ENCODE results near the gene NT5DC4. TPM values are rescaled to one million over a fixed set of nuclear protein-coding genes. Genes with fewer than 3 reads are reported as not detected.

Gene NT5DC4
- total RNA-seq, 2 donors from 2014 or later, result not detected

DNA sequence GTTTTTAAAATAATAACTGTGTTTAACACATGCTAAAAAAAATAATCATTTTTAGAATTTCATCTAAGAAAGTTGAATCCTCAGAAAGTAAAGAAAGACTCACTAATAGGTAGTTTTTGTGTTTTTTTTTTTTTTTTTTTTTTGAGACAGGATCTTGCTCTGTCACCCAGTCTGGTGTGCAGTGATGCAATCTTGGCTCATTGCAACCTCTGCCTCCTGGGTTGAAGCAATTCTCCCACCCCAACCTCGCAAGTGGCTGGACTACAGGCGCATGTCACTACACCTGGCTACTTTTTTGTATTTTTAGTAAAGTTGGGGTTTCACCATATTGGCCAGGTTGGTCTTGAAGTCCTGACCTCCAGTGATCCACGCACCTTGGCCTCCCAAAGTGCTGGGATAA, 36.4 kb downstream of the NT5DC4 start:
- H3K9me3 ChIP-seq (ENCODE audit: control insufficient read depth, low read length, poor library complexity, severe bottlenecking), result no peaks in the 10 kb centered on the region
- no peak for DNase-seq
- Mint-ChIP-seq H3K4me1 (peaks cover 9% of the 10 kb centered on the region), H3K27me3 (no peaks in the 10 kb centered on the region), H3K4me3 (no peak overlapping the region), H3K36me3 (ENCODE audit: low read depth) (peaks cover 2% of the 10 kb centered on the region), H3K27ac (no peak overlapping the region)
- ATAC-seq, result no peak

GRCh38 chr2:112758711-112759110, 37.9 kb downstream of the NT5DC4 start:
- H3K36me3 Mint-ChIP-seq (ENCODE audit: low read depth), result peaks cover 2% of the 10 kb centered on the region
- no peak overlapping the region for H3K4me3 Mint-ChIP-seq
- ATAC-seq (no peak), DNase-seq (no peak)
- H3K4me1 Mint-ChIP-seq, result peaks cover 14% of the 10 kb centered on the region
- no peaks in the 10 kb centered on the region for H3K27me3 Mint-ChIP-seq
- no peaks in the 10 kb centered on the region for H3K9me3 ChIP-seq (ENCODE audit: control insufficient read depth, low read length, poor library complexity, severe bottlenecking)
- no peak overlapping the region for H3K27ac Mint-ChIP-seq

GRCh38 chr2:112760149-112760548, 39.3 kb downstream of the NT5DC4 start:
- no peak for ATAC-seq
- H3K4me1 Mint-ChIP-seq, result peaks cover 18% of the 10 kb centered on the region
- H3K9me3 ChIP-seq (ENCODE audit: control insufficient read depth, low read length, poor library complexity, severe bottlenecking), result no peaks in the 10 kb centered on the region
- no peaks in the 10 kb centered on the region for H3K27me3 Mint-ChIP-seq
- no peaks in the 10 kb centered on the region for H3K36me3 Mint-ChIP-seq (ENCODE audit: low read depth)
- no peak for DNase-seq
- H3K4me3 Mint-ChIP-seq, result no peak overlapping the region
- no peak overlapping the region for H3K27ac Mint-ChIP-seq

- Mint-ChIP-seq H3K27ac (no peak overlapping the region), H3K36me3 (ENCODE audit: low read depth) (no peaks in the 10 kb centered on the region), H3K27me3 (no peaks in the 10 kb centered on the region), H3K4me3 (no peak overlapping the region), H3K4me1 (peaks cover 15% of the 10 kb centered on the region)
- no peaks in the 10 kb centered on the region for H3K9me3 ChIP-seq (ENCODE audit: control insufficient read depth, low read length, poor library complexity, severe bottlenecking)
- ATAC-seq (no peak), DNase-seq (no peak)
These were observed 41.5 kb downstream of the NT5DC4 start for GRCh38 chr2:112762276-112762675.

- Mint-ChIP-seq H3K4me1 (peaks cover 27% of the 10 kb centered on the region), H3K27ac (peak within 1 kb of the TSS; percentile 87), H3K4me3 (peak within 1 kb of the TSS; percentile 97), H3K27me3 (no peaks in the 10 kb centered on the region), H3K36me3 (ENCODE audit: low read depth) (no peaks in the 10 kb centered on the region)
- DNase-seq (peak; percentile 86 to 92 (median 91)), ATAC-seq (peak; percentile 99)
- H3K9me3 ChIP-seq (ENCODE audit: control insufficient read depth, low read length, poor library complexity, severe bottlenecking), result no peaks in the 10 kb centered on the region
These were observed 43.5 kb downstream of the NT5DC4 start, which contains the start of gene CKAP2L for GRCh38 chr2:112764071-112765044. Gene CKAP2L (minus strand): TSS chr2:112764609. CDS start chr2:112764598, 11 bp downstream.

GRCh38 chr2:112765251-112765650, 44.4 kb downstream of the NT5DC4 start:
- no peaks in the 10 kb centered on the region for H3K9me3 ChIP-seq (ENCODE audit: control insufficient read depth, low read length, poor library complexity, severe bottlenecking)
- peak overlapping the region; percentile 97 for H3K4me3 Mint-ChIP-seq
- H3K4me1 Mint-ChIP-seq, result peaks cover 27% of the 10 kb centered on the region
- H3K27ac Mint-ChIP-seq, result peak overlapping the region; percentile 87
- DNase-seq (no peak), ATAC-seq (no peak)
- H3K36me3 Mint-ChIP-seq (ENCODE audit: low read depth), result no peaks in the 10 kb centered on the region
- no peaks in the 10 kb centered on the region for H3K27me3 Mint-ChIP-seq

- H3K36me3 Mint-ChIP-seq (ENCODE audit: low read depth), result no peaks in the 10 kb centered on the region
- ATAC-seq, result no peak
- H3K27me3 Mint-ChIP-seq, result no peaks in the 10 kb centered on the region
- no peak for DNase-seq
- H3K4me3 Mint-ChIP-seq, result peak overlapping the region; percentile 75
- peaks cover 27% of the 10 kb centered on the region for H3K4me1 Mint-ChIP-seq
- H3K9me3 ChIP-seq (ENCODE audit: control insufficient read depth, low read length, poor library complexity, severe bottlenecking), result no peaks in the 10 kb centered on the region
- peak overlapping the region; percentile 76 for H3K27ac Mint-ChIP-seq
These were observed 47.0 kb downstream of the NT5DC4 start for GRCh38 chr2:112767693-112768330.

DNA sequence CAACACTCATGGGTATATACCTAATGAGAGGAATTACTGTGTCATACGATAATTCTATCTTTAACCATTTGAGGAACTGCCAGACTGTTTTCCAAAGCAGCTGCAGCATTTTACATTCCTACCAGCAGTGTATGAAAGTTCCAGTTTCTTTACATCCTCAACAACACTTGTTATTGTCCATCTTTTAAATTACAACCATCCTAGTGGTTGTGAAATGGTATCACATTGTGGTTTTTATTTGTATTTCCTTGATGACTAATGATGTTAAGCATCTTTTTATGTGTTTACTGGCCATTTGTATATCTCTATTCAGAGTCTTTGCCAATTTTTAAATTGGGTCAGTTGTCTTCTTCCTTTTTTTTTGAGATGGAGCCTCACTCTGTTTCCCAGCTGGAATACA, 47.6 kb downstream of the NT5DC4 start:
- Mint-ChIP-seq H3K27ac (peak overlapping the region; percentile 76), H3K4me3 (peak overlapping the region; percentile 75), H3K4me1 (peaks cover 24% of the 10 kb centered on the region), H3K27me3 (no peaks in the 10 kb centered on the region), H3K36me3 (ENCODE audit: low read depth) (no peaks in the 10 kb centered on the region)
- no peaks in the 10 kb centered on the region for H3K9me3 ChIP-seq (ENCODE audit: control insufficient read depth, low read length, poor library complexity, severe bottlenecking)
- ATAC-seq (no peak), DNase-seq (no peak)

DNA sequence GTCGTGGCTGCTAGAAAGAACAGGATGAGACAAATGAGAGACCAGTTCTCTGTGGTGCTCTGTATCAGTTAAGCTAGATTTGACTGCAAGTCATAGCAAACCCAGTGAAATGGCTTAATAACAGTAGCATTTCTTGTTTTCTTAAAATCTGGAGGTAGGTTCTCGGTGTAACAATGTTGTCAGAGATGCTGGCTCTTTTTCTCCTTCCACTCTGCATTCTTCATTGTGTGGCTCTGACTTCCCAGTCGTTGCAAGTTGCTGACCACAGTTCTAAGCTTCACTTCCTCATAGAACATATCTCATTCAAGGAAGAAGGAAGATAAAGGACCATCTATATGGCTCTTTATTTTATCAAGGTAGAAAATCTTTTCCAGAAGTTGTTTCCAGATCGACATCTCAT, 51.5 kb downstream of the NT5DC4 start:
- Mint-ChIP-seq H3K4me1 (peaks cover 20% of the 10 kb centered on the region), H3K27ac (no peak overlapping the region), H3K4me3 (no peak overlapping the region), H3K36me3 (ENCODE audit: low read depth) (no peaks in the 10 kb centered on the region), H3K27me3 (no peaks in the 10 kb centered on the region)
- no peak for DNase-seq
- no peak for ATAC-seq
- H3K9me3 ChIP-seq (ENCODE audit: control insufficient read depth, low read length, poor library complexity, severe bottlenecking), result no peaks in the 10 kb centered on the region

- H3K36me3 Mint-ChIP-seq (ENCODE audit: low read depth), result no peaks in the 10 kb centered on the region
- no peak for ATAC-seq
- H3K27me3 Mint-ChIP-seq, result no peaks in the 10 kb centered on the region
- no peak overlapping the region for H3K27ac Mint-ChIP-seq
- DNase-seq, result no peak
- H3K4me1 Mint-ChIP-seq, result peaks cover 14% of the 10 kb centered on the region
- H3K4me3 Mint-ChIP-seq, result no peak overlapping the region
- H3K9me3 ChIP-seq (ENCODE audit: control insufficient read depth, low read length, poor library complexity, severe bottlenecking), result no peaks in the 10 kb centered on the region
These were observed 52.2 kb downstream of the NT5DC4 start for GRCh38 chr2:112772911-112773475.

DNA sequence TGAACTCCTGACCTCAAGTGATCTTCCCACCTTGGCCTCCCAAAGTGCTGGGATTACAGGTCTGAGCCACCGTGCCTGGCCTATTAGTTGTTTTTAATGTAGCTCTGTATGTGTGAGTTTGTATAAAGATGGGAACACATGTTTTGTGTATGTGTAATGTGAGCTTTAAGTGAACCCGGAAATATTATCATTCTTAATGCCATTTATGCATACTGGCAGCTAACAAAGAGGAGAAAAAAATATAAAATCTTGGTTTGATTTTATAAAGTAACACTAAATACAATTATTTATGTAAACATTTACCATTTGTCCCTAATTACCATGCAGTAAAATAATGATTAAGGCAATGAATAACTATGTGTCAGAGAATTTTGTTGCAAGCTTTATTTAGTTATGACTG, 52.7 kb downstream of the NT5DC4 start:
- DNase-seq, result no peak
- Mint-ChIP-seq H3K4me1 (peaks cover 13% of the 10 kb centered on the region), H3K27ac (no peak overlapping the region), H3K36me3 (ENCODE audit: low read depth) (no peaks in the 10 kb centered on the region), H3K27me3 (no peaks in the 10 kb centered on the region), H3K4me3 (no peak overlapping the region)
- no peak for ATAC-seq
- H3K9me3 ChIP-seq (ENCODE audit: control insufficient read depth, low read length, poor library complexity, severe bottlenecking), result no peaks in the 10 kb centered on the region

DNA sequence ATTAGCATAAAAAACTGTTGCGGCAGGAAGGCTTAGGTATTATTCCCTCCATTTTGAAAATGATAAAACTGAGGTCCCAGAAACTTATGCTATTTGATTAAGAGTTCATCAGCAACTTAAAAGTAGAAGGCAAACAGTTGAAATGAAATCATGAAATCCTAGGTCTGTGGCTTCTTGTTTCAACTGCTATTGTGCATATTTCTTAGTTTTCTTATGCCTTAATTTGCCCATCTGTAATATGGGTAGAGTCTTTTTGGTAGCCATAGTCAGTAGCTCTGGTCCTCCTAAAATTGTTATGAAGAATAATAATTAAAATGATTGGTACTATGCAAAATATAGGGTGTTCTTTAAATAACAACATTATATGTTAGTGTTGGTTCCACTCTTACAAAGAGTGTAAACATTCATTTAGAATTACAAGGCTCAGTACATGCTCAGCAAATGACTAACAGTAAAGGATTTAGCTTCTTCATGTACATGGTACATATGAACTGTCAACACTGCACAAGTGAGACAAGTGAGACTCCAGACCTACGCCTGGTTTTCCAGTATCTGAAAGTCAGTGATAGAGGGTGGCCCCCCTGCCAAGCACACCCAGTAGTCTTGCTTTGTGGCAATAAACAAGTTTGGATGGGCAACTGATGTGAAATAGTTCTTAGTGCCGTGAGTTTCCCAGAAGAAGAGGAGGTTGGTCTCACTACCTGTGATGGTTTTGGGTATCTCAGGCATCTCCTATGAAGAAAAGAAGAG, 53.9 kb downstream of the NT5DC4 start:
- Mint-ChIP-seq H3K27me3 (peaks cover 10% of the 10 kb centered on the region), H3K4me3 (no peak overlapping the region), H3K27ac (no peak overlapping the region), H3K36me3 (ENCODE audit: low read depth) (no peaks in the 10 kb centered on the region), H3K4me1 (peaks cover 9% of the 10 kb centered on the region)
- no peak for ATAC-seq
- no peaks in the 10 kb centered on the region for H3K9me3 ChIP-seq (ENCODE audit: control insufficient read depth, low read length, poor library complexity, severe bottlenecking)
- no peak for DNase-seq

- Mint-ChIP-seq H3K27me3 (peaks cover 10% of the 10 kb centered on the region), H3K27ac (no peak overlapping the region), H3K4me1 (peaks cover 9% of the 10 kb centered on the region), H3K4me3 (no peak overlapping the region), H3K36me3 (ENCODE audit: low read depth) (no peaks in the 10 kb centered on the region)
- no peak for DNase-seq
- no peaks in the 10 kb centered on the region for H3K9me3 ChIP-seq (ENCODE audit: control insufficient read depth, low read length, poor library complexity, severe bottlenecking)
- no peak for ATAC-seq
These were observed 55.3 kb downstream of the NT5DC4 start for GRCh38 chr2:112776113-112776512.
